Measurements from ENCODE around the gene MCOLN1.

DNA sequence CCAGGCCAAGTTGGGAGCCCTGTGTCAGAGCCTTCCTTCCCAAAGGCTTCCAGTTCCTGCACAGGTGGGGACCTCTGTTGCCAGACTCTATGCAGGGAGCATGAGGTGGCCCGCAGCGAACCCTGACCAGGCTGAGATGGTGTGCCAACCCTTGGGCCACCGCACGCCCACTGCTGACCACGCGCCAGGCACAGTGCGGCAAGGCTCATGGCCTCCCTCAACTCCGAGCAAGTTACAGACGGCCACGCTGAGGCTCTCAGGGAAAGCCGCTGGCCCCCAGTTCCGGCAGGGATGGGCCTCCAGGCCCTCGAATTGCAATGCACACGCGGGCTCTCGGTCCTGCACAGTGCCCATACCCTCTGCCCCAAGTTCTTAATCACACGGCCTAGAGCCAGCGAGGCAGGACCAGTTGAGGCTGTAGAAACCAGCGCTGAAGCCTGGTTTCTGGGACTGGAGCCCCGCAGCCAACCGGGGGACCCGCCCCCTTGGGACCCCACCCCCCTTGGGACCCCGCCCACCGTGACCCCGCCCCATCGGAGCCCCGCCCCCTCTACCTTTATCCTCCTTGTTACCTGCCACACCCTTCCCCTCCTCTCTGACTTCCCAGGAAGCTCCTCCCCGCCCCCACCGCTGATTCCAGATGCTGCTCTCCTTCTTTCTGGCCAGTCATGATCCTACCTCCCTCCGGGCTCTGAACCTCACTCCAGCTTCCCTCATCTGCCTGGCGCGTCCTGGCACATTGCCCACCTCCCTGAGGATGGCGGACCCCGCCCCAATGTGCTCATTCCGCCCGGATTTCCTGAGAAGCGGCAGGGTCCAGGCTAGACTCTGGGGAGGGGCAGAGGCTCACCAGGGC is 39.6 kb upstream of the MCOLN1 start:
- TF ChIP-seq POLR2A (IDR thresholded peaks at IDR 0.05; ENCODE audit: extremely low read depth, insufficient read length) = no peak
- TF ChIP-seq CTCF (IDR thresholded peaks at IDR 0.05; ENCODE audit: low read depth, low read length) = no peak
